Measurements from ENCODE around the gene ATXN1. TPM values are rescaled to one million over a fixed set of nuclear protein-coding genes. Genes with fewer than 3 reads are reported as not detected.

The ATXN1 gene
- total and polyA plus RNA-seq, 2 of the 8 experiments (the other 6 are each of a cell fraction or from before 2014, with no cell fraction given): 1.6 to 4.0 TPM

- no peak for FAIRE-seq
- H3K4me2 ChIP-seq (ENCODE audit: insufficient read depth in 1 of 2, low read depth in 2 of 2, low read length in 2 of 2): no peak overlapping the region; a peak in 1 of 4 replicates
- no peak for TF ChIP-seq SP1 (IDR thresholded peaks at IDR 0.05; ENCODE audit: low read depth, low read length)
- no peak for TF ChIP-seq CREB1 (IDR thresholded peaks at IDR 0.05)
- no peak for TF ChIP-seq TCF12 (IDR thresholded peaks at IDR 0.05; ENCODE audit: low read depth, low read length)
- TF ChIP-seq BCL11A (IDR thresholded peaks at IDR 0.05; ENCODE audit: low read depth in 2 of 2, low read length in 2 of 2): no peak
- no peak for TF ChIP-seq CHD2 (IDR thresholded peaks at IDR 0.05; ENCODE audit: low read length)
- TF ChIP-seq KDM5A (IDR thresholded peaks at IDR 0.05; ENCODE audit: low read length): no peak
- no peak for TF ChIP-seq ZNF274 (IDR thresholded peaks at IDR 0.05; ENCODE audit: borderline replicate concordance, extremely low read depth, low read length)
- TF ChIP-seq BACH1 (IDR thresholded peaks at IDR 0.05; ENCODE audit: low read length): no peak
- TF ChIP-seq EZH2 (IDR thresholded peaks at IDR 0.05; ENCODE audit: low read depth, low read length, severe bottlenecking): no peak
- no peak for TF ChIP-seq KDM1A (IDR thresholded peaks at IDR 0.05; ENCODE audit: borderline replicate concordance, low read length)
- TF ChIP-seq CHD1 (IDR thresholded peaks at IDR 0.05; ENCODE audit: low read depth, low read length): no peak
These were observed 3.9 kb downstream of the ATXN1 start for GRCh38 chr6:16757332-16757731.

More at GRCh38 chr6:16757332-16757731, 3.9 kb downstream of the ATXN1 start:
- peaks cover 10% of the 10 kb centered on the region for H3K23me2 ChIP-seq (ENCODE audit: low read depth, low read length)
- no peak overlapping the region for H3K27ac ChIP-seq (ENCODE audit: low read depth, low read length)
- WGBS, 2 experiments (ENCODE audit: extremely low coverage in 1 of 2, insufficient coverage in 1 of 2, insufficient read length in 1 of 2, insufficient replicate concordance in 2 of 2, low coverage in 1 of 2, low lambda C conversion rate in 2 of 2, missing lambda C conversion rate in 1 of 2): 89% methylated on average over 1 of the region's 1 CpG; no CpG with 5 or more reads in 1 of the 2 experiments
- H2AFZ ChIP-seq (ENCODE audit: low read length): no peak overlapping the region
- no peak overlapping the region for H2BK12ac ChIP-seq (ENCODE audit: low read depth, low read length)
- H3K4me1 ChIP-seq (replicated peaks in 1 of 4; ENCODE audit: control insufficient read depth in 3 of 4, insufficient read depth in 4 of 4, low read length in 3 of 4): peaks cover 8 to 16% (median 10%) of the 10 kb centered on the region in 4 experiments; a peak in 6 of 7 replicates
- ChIA-PET POLR2A (ENCODE audit: partially characterized antibody) (no interaction called here), CTCF (ENCODE audit: partially characterized antibody) (interaction anchor here (0.8 to 2.3 kb wide), 6 partner anchors 11 to 425 kb away, joined by 3 to 10 read pairs (median 3); no protein-coding TSS in a partner anchor)
- no peak overlapping the region for H3K4me3 ChIP-seq (ENCODE audit: extremely low read depth in 1 of 4, insufficient read depth in 2 of 4, low read depth in 3 of 4, low read length in 4 of 4)
- peaks cover 1 to 17% (median 10%) of the 10 kb centered on the region in 4 experiments; a peak in 6 of 7 replicates for H3K27me3 ChIP-seq (replicated peaks in 1 of 4; ENCODE audit: control insufficient read depth in 3 of 4, extremely low read depth in 1 of 4, insufficient read depth in 3 of 4, low read length in 3 of 4)
- H3K14ac ChIP-seq (ENCODE audit: insufficient read length): no peak overlapping the region
- no peak overlapping the region for H2BK5ac ChIP-seq (ENCODE audit: low read depth, low read length)
- no peak overlapping the region for H2BK20ac ChIP-seq (ENCODE audit: low read length)
- H2BK120ac ChIP-seq (replicated peaks; ENCODE audit: low read depth, low read length): no peak overlapping the region
- H2BK15ac ChIP-seq (ENCODE audit: low read length): no peak overlapping the region
- H3K9ac ChIP-seq (replicated peaks in 1 of 4; ENCODE audit: extremely low read depth in 1 of 4, low read depth in 3 of 4, low read length in 3 of 4): no peak overlapping the region
- H3K79me1 ChIP-seq (ENCODE audit: low read depth, low read length): no peaks in the 10 kb centered on the region
- no peaks in the 10 kb centered on the region for H3K36me3 ChIP-seq (ENCODE audit: control insufficient read depth in 2 of 4, insufficient read depth in 4 of 4, low read length in 3 of 4)
- H3K4ac ChIP-seq (replicated peaks; ENCODE audit: insufficient read length, low read depth, low read length): no peak overlapping the region
- no peak overlapping the region for H3K23ac ChIP-seq (ENCODE audit: insufficient read length)
- H3K56ac ChIP-seq (replicated peaks; ENCODE audit: insufficient read length, low read depth, low read length): no peak overlapping the region
- H3K18ac ChIP-seq (ENCODE audit: extremely low read depth, low read length): no peak overlapping the region
- no peaks in the 10 kb centered on the region for H4K20me1 ChIP-seq (replicated peaks in 1 of 2; ENCODE audit: control insufficient read depth in 1 of 2, insufficient read depth in 2 of 2, low read length in 2 of 2)
- DNase-seq (ENCODE audit: low read depth in 1 of 2, low spot score in 2 of 2): no peak
- no peak overlapping the region for H2AK5ac ChIP-seq (ENCODE audit: low read depth, low read length)
- no peak overlapping the region for H4K8ac ChIP-seq (ENCODE audit: extremely low read depth, insufficient read depth, low read length)
- no peaks in the 10 kb centered on the region for H3K9me3 ChIP-seq (ENCODE audit: insufficient read depth in 2 of 2, low read depth in 1 of 2, low read length in 1 of 2)
- H4K91ac ChIP-seq (replicated peaks; ENCODE audit: insufficient read length, low read length): no peak overlapping the region
- H3K79me2 ChIP-seq (ENCODE audit: control insufficient read depth in 1 of 2, insufficient read depth in 2 of 2, low read length in 2 of 2): no peaks in the 10 kb centered on the region
- H4K5ac ChIP-seq (ENCODE audit: insufficient read length, low read depth, low read length): no peak overlapping the region
